ENCODE results near the gene MYLK2.

- no peak for TF ChIP-seq TAF1 (IDR thresholded peaks at IDR 0.05; ENCODE audit: borderline replicate concordance, insufficient read depth, low read length)
- no peak for TF ChIP-seq POLR2AphosphoS5 (IDR thresholded peaks at IDR 0.05; ENCODE audit: low read depth, low read length)
- no peak for TF ChIP-seq SIN3A (IDR thresholded peaks at IDR 0.05; ENCODE audit: borderline replicate concordance, insufficient read depth, low read length)
- TF ChIP-seq REST (IDR thresholded peaks at IDR 0.05; ENCODE audit: insufficient read depth in 1 of 2, low read depth in 2 of 2, low read length in 2 of 2), result no peak
- TF ChIP-seq FOXP2 (optimal IDR thresholded peaks at IDR 0.05; ENCODE audit: borderline replicate concordance, extremely low read depth, extremely low read length, insufficient read depth), result no peak
These were observed 10.6 kb downstream of the MYLK2 start for GRCh38 chr20:31829731-31830130.
